NCI-H2081 treated with DMSO at 0.1 percent for 48 hours (cell line): ENCODE results near the gene GRM5.
"Not testable (repeated sequence)": the region's sequence is repeated elsewhere in the genome, so short reads cannot be mapped to it uniquely, and the experiment has no call there.

Experiments used
- DNase-seq: peaks from one replicate; lab custom pipeline; 2025; lab: John Stamatoyannopoulos, UW

Gene GRM5

GRCh38 chr11:88536616-88537265 is 529.0 kb downstream of the GRM5 start:
- no peak for DNase-seq

- no peak for DNase-seq
These were observed 529.8 kb downstream of the GRM5 start for GRCh38 chr11:88535916-88536547.

DNA sequence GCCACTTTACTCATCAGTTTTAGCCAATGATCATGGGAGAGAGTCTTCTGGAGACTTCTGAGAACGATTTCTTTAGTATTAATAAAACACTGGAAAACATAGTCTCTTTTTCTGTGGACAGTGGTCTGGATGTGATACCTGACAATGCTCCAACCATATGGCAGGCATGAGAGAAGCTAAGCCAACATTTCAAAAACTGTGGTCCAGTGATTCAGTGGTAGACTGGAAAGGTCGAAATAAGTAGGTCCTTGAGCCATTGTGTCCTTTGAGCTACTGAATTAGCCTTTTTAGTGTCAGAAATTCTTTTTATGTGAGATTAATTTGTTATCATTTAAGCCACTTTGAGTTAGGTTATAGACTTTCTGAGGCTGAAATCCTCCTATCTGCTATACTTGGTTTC is 530.5 kb downstream of the GRM5 start:
- DNase-seq, result no peak

DNA sequence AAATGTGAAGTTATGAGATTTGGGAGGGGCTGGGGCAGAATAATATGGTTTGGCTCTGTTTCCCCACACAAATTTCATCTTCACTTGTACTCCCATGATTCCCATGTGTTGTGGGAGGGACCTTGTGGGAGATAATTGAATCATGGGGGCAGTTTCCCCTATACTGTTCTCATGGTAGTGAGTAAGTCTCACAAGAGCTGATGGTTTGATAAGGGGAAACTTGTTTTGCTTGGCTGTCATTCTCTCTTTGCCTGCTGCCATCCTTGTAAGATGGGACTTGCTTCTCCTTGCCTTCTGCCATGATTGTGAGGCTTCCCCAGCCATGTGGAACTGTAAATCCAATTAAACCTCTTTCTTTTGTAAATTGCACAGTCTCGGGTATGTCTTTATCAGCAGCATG is 531.1 kb downstream of the GRM5 start:
- DNase-seq, result not testable (repeated sequence)

GRCh38 chr11:88534185-88534584 is 531.6 kb downstream of the GRM5 start:
- DNase-seq, result no peak

- no peak for DNase-seq
These were observed 532.8 kb downstream of the GRM5 start for GRCh38 chr11:88533001-88533400.

DNA sequence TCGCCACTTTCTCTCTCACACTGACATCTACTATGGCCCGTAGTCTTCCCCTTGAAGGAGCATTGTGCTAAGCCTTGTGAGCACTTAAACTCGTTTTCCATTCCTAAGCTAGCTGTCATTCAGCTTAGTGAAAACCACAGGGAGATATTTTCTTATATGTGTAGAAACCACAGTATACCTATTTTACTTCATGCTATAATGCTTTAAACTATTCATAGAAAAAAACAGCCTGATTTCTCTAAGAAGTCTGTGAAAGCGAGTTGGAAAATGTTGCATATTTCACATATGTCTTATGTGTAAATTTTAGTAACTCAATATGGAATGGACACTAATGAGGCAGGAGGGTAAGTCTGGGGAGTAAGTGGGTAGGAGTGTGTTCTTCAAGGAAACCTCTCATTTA is 534.0 kb downstream of the GRM5 start:
- DNase-seq, result no peak

DNA sequence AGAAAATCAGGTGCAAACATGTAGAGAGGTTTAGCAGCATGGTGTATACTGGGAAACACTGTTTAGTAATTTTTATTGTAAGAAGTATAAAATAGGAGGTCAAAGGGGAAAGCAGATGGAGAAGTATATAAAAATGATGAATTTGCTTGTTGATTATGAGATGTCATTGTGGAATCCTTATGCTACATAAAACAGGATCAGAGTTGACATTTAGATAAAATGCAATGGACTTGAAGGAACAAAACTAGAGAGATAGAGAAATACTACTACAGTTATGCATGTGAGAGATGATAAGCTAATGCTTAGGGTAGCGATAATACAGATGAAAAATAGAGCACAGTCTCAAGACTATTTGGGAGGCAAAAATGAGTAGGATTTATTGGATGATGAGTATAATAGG is 536.4 kb downstream of the GRM5 start:
- DNase-seq, result no peak

- no peak for DNase-seq
These were observed 542.3 kb downstream of the GRM5 start for GRCh38 chr11:88523386-88524071.

DNA sequence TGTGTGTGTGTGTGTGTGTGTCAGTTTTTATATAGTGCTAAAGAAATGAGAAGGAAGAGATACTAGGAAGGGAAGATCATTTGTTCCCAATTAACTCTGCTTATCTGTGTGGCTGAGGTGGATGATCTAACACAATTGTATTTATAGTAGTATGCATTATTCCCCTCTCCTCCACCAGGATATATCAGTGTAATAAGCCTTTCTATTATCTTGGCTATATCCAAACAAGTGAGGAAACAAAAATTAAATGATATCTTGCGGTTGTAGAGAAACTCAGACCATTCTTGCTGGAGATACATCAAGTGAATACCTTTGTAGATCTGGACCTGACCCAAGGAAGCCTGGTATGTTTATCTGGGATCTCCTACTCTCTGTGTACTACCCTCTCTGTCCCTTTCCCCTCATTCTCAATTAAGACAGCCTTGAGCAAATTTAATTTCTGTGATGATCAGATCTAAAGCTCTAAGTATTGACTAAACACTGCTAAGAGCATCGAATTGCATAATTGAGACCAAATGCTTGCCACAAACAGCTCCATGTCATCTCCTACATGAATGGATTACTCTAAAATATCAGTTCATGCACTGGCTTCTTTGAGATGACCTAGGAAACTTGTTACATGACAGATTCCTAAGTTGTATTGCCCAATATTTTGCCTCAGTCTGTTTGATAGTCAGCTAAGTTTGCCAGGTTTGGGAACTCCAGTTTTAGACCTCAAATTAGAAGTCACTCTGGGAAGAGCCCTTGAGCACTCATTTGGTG is 543.0 kb downstream of the GRM5 start:
- DNase-seq, result no peak

GRCh38 chr11:88521799-88522201 is 544.0 kb downstream of the GRM5 start:
- DNase-seq, result no peak

DNA sequence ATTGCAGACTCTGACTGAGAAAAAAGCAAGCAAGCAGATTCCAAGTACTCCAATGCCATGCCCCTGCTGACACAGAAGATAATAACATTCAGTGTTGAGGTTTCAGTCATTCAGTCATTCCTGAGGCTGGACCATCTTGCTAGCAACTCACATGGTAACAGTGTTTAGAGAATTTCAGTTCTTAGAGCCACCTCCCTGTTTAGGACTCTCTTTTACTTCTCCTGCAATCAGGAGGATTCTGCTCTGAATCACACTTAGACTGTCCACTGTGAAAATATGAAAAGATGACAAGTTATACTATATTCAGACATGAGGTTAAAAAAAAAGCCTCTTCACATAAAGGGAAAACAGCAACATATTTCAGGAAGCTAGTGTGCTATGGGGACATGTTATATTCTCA is 544.4 kb downstream of the GRM5 start:
- DNase-seq, result no peak

GRCh38 chr11:88520391-88520790 is 545.4 kb downstream of the GRM5 start:
- no peak for DNase-seq

DNA sequence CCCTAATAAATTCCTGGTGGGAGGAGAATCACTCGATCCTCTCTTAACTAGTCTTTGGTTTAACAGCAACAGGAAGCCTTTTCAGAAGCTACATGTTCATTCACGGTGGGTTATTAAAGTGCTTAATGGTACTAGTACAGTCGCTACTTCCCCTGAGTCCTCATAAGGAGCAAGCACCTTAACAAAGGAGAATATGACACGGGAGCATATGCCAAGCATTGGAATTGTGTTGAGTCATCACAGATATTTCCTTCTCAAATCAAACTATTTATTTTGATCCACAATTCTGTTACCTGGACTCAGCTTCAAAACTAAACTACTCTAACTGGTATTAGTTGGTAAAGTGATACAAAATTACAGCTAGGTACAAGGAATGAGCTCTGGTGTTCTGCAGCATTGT is 550.8 kb downstream of the GRM5 start:
- no peak for DNase-seq

DNA sequence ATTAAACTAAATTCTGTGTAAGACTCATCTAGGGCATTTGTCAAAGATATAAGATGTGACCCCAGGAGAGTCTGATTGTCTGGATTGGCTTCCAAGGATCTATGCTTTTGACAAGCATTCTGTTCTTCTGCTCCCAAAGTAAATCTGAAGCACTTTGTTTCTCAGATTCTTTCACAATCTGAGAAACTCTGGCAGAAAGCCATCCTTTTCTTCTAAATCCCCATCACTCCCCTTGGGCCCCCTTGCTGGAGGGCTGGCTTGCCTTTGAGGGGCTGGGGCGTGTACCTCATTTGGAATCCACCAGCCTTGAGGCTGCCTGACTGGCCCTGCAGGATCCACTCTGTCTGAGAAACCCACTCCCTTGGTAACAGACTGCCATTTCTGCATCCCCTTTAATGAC is 554.8 kb downstream of the GRM5 start:
- DNase-seq, result no peak

DNA sequence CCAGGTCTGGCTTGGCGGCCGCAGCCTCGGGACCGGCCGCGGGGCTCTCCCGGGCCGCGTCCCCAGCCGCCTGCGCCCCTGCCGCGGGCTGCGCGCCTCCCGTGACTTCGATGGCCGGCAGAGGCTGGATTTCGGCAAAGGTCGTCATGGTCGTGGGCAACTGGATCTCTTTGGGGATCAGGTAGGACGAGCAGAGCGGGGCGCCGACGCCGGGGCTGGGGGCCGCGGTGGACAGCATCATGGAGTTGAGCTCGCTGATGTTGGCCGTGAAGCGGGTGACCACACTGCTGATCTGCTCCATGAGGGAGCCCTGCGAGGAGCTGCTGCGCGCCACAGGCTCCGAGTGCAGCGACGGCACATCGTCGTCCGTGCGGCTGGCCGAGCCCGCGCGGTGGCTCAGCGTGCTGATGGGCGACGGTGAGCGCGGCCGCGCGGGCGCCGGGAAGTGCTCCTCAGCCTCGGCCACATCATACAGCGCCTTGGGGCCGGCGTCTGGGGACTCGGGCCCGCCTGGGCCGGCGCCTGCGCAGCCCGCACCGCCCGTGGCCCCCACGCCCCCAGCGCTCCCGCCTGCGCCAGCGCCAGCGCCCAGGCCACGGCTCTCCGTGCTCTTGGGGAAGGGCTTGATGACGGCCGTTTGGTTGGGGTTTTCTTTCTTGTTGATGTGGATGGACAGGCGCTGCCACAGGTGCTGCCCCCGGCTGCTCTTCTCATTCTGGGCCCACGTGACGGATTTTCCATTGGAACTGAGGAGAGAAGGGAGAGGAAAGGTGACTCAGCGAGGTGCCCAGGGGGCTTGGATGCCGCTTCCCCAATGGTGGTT is 556.8 kb downstream of the GRM5 start:
- no peak for DNase-seq

DNA sequence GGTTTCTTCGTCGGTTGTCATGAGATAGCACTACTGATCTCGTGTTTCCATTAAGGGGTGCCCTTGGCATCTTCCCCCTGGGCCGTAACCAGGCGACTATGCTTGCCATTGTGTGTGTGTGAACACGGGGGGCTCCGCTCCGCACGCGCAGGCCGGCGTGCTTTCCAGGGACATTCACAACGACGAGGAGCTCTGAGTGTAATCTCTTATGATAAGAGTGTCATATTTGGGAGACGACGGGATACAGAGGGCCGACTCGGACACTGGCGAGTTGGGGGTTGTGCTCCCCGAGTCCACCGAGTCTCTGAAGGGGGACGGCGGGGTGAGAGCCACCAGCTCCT is 557.4 kb downstream of the GRM5 start:
- DNase-seq, result no peak

GRCh38 chr11:88507771-88508417 is 557.9 kb downstream of the GRM5 start:
- no peak for DNase-seq

DNA sequence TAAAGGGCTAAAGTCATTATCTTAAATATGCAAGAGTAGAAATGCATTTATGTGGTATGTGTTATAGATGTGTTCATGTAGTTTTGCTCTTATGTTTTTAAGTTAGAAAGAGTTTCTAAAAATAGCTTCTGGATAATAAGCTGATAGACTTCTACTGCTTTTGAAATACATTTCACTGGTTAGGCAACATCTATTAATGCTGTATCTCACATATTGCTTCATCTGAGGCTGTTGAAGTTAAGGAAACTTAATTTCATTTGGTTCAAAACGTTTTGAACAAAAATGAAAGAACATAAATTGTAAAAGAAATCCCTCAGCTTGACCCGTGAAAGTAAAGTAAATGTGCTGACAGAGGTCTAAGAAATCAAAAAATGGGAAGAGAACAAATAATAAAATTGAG is 564.2 kb downstream of the GRM5 start:
- DNase-seq, result no peak

DNA sequence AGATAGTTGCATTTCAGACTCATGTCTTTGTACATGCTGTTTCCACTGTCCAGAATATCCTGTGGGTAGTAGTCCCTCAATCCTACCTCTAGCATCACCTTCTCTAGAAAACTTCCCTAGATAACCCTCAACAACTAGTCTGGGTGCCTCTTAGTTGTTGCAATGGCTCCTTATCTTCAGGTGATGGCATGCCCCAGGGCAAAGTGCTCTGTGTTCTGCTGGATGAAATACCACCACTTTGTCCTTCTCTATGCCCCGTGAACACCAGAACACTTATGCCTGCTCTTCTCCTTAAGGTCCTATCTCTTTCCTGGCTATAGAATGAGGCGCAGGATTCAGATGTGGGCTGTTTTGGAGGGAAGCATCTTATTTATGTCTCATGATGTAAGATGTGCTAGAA is 569.9 kb downstream of the GRM5 start:
- no peak for DNase-seq

DNA sequence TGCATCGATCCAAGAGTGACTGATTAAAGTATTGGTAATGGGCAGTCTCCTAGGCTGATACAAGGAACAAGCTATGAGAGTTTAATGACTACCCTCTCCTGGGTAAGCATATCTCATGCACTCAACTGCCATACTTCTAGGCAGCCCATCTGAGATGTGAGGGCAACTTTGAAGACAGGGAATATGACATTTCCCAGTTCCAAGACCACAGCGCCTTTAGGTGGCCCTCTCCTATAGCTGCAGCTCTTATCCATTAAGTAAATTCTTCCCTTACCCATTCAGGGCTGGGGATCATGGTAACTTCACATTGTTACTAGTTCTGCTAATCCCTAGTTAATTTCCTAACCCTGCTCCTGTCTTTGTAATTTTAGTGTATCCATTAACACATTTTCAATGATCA is 570.9 kb downstream of the GRM5 start:
- DNase-seq, result no peak

DNA sequence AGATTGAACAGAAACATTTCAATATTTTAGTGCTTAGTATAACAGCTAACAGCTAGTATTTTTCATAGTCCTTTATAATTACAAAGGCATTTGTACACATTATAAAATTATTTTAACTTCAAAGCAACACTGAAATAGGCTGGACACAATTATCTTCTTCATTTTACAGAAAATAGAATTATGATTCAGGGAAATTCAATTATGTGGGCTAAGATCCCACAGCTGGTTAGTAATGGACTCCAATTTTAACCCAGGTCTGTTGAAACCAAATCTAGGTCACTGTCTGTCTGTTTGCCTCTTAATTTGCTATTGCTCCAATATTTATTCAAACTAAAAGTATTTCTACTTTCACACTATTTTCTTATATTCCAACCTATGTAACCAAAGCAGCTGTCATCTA is 574.1 kb downstream of the GRM5 start:
- DNase-seq, result no peak
